HCT116 (cell line): ENCODE results near the gene EIF3B. TPM values are rescaled to one million over a fixed set of nuclear protein-coding genes. Genes with fewer than 3 reads are reported as not detected.

Experiments
- ATAC-seq: fragments of 200-7000 bp; cut with Tn5 transposase; 2 replicates; pipeline ENCODE4 v1.9.1; 2020; ENCODE audit warnings: mild to moderate bottlenecking, moderate library complexity
- BruUV-seq: library from RNA; stranded (reverse); fragments of 400-500 nt; replicated peaks from 2 replicates; lab custom pipeline; 2021; lab: Mats Ljungman, UMichigan
- CTCF ChIA-PET: fragments of 300-600 bp; sonication (Branson Sonifier 250); formaldehyde crosslinking; loops from one replicate; lab custom pipeline; 2021; ENCODE audit warnings: antibody characterized with exemption; lab: Charles Lee
- POLR2A ChIA-PET: fragments of 300-600, 350-600 bp; sonication (Branson Sonifier 250); formaldehyde crosslinking; loops from one replicate; lab custom pipeline; 2021; ENCODE audit warnings: antibody characterized with exemption; lab: Charles Lee
- RAD21 ChIA-PET, 2 experiments: fragments of 300-600 bp; sonication (Branson Sonifier 250); formaldehyde crosslinking; loops; one replicate each; lab custom pipeline; 2023; ENCODE audit warnings: low total read pairs in 2 of 2; ENCODE audit not compliant: uncharacterized antibody in 2 of 2, unreplicated experiment in 2 of 2, low non-redundant PET in 1 of 2; lab: Charles Lee
- DNase-seq: peaks from one replicate; pipeline ENCODE4 v3.0.0-alpha.2; 2010; ENCODE audit warnings: low read depth, low spot score
- H2AFZ ChIP-seq: fragments of 200-600 bp; shearing (Covaris generic), sonication (generic); 2 replicates; pipeline ENCODE4 v1.6.1; 2017; ENCODE audit warnings: low read depth, mixed run types, mixed read lengths, antibody characterized with exemption, low read length; ENCODE audit not compliant: poor library complexity, severe bottlenecking
- H3K27ac ChIP-seq: 2 replicates; pipeline ENCODE4 v1.5.1; 2012; ENCODE audit warnings: low read depth, low read length
- H3K27me3 ChIP-seq: fragments of 200-600 bp; sonication (generic); 2 replicates; pipeline ENCODE4 v1.6.1; 2016; ENCODE audit warnings: mixed run types, low read length, mixed read lengths; ENCODE audit not compliant: insufficient read depth
- H3K36me3 ChIP-seq, 2 experiments: fragments of 200-500 bp in 1 of 2; fragments of 200-600 bp in 1 of 2; sonication (Bioruptor generic) in 1 of 2; sonication (generic) in 1 of 2; 2 replicates each; pipeline versions ENCODE4 v1.5.1 to v1.6.1; 2014 to 2016; ENCODE audit warnings: low read length in 2 of 2, inconsistent platforms in 1 of 2, mixed read lengths in 1 of 2, mixed run types in 1 of 2; ENCODE audit not compliant: insufficient read depth in 2 of 2, control insufficient read depth in 1 of 2
- H3K4me1 ChIP-seq, 2 experiments: fragments of 200-600 bp in 1 of 2; sonication (generic) in 1 of 2; 2 replicates each; pipeline versions ENCODE4 v1.5.1 to v1.6.1; 2012 to 2017; ENCODE audit warnings: low read length in 2 of 2, inconsistent platforms in 1 of 2, mild to moderate bottlenecking in 1 of 2, mixed read lengths in 1 of 2, mixed run types in 1 of 2, moderate library complexity in 1 of 2; ENCODE audit not compliant: insufficient read depth in 2 of 2, control insufficient read depth in 1 of 2
- H3K4me2 ChIP-seq: fragments of 200-600 bp; sonication (generic); 2 replicates; pipeline ENCODE4 v1.6.1; 2017; ENCODE audit warnings: mixed run types, low read length, mixed read lengths
- H3K4me3 ChIP-seq, 2 experiments: fragments of 200-600 bp in 1 of 2; sonication (generic) in 1 of 2; replicated peaks in 1 of 2; 2 replicates each; pipeline ENCODE4 v1.5.1; 2011 to 2016; ENCODE audit warnings: low read length in 2 of 2, control low read depth in 1 of 2, low read depth in 1 of 2, mild to moderate bottlenecking in 1 of 2, mixed read lengths in 1 of 2, mixed run types in 1 of 2
- H3K79me2 ChIP-seq: fragments of 200-600 bp; sonication (generic); 2 replicates; pipeline ENCODE4 v1.6.1; 2017; ENCODE audit warnings: mild to moderate bottlenecking, mixed run types, low read length, moderate library complexity, mixed read lengths; ENCODE audit not compliant: insufficient read depth
- H3K9ac ChIP-seq: fragments of 200-600 bp; sonication (generic); 2 replicates; pipeline ENCODE4 v1.6.1; 2016; ENCODE audit warnings: low read length, mixed read lengths
- H3K9me2 ChIP-seq: fragments of 200-600 bp; sonication (generic), shearing (Covaris generic); 2 replicates; pipeline ENCODE4 v1.6.1; 2017; ENCODE audit warnings: mixed run types, mild to moderate bottlenecking, moderate library complexity; ENCODE audit not compliant: insufficient read depth
- H3K9me3 ChIP-seq, 2 experiments: fragments of 200-500 bp in 1 of 2; fragments of 200-600 bp in 1 of 2; sonication (Bioruptor generic) in 1 of 2; sonication (generic) in 1 of 2; 2 replicates each; pipeline ENCODE4 v1.6.1; 2014 to 2017; ENCODE audit warnings: low read length in 2 of 2, mixed read lengths in 2 of 2, inconsistent platforms in 1 of 2, low read depth in 1 of 2, mild to moderate bottlenecking in 1 of 2, mixed run types in 1 of 2, moderate library complexity in 1 of 2; ENCODE audit not compliant: control insufficient read depth in 1 of 2, insufficient read depth in 1 of 2
- H4K20me1 ChIP-seq: fragments of 200-600 bp; sonication (generic), shearing (Covaris generic); 2 replicates; pipeline ENCODE4 v1.6.1; 2017; ENCODE audit warnings: mixed run types, mild to moderate bottlenecking, moderate library complexity; ENCODE audit not compliant: insufficient read depth
- CEBPB ChIP-seq: IDR thresholded peaks from 2 replicates; pipeline ENCODE4 v1.6.1; 2012; ENCODE audit warnings: low read depth
- CTCF ChIP-seq, 3 experiments: fragments of 200-600 bp in 1 of 3; sonication (generic) in 1 of 3; IDR thresholded peaks in 2 of 3; conservative IDR thresholded peaks in 1 of 3; 2 replicates each; pipeline ENCODE4 v1.5.1; 2012 to 2017; ENCODE audit warnings: low read depth in 2 of 3, low read length in 2 of 3, antibody characterized with exemption in 1 of 3, borderline replicate concordance in 1 of 3, control low read depth in 1 of 3, mild to moderate bottlenecking in 1 of 3, mixed read lengths in 1 of 3, mixed run types in 1 of 3, moderate library complexity in 1 of 3; ENCODE audit not compliant: insufficient read depth in 1 of 3
- EGR1 ChIP-seq: IDR thresholded peaks from 2 replicates; pipeline ENCODE4 v1.6.1; 2012; ENCODE audit warnings: low read depth
- ELF1 ChIP-seq: IDR thresholded peaks from 2 replicates; pipeline ENCODE4 v1.6.1; 2012; ENCODE audit warnings: low read depth, borderline replicate concordance
- EZH2 ChIP-seq: fragments of 200-600 bp; sonication (generic); IDR thresholded peaks from 2 replicates; pipeline ENCODE4 v1.6.1; 2017; ENCODE audit warnings: antibody characterized with exemption, mixed run types
- EZH2phosphoT487 ChIP-seq: fragments of 200-600 bp; IDR thresholded peaks from 2 replicates; pipeline ENCODE4 v1.6.1; 2018; ENCODE audit warnings: antibody characterized with exemption, borderline replicate concordance
- FOSL1 ChIP-seq: IDR thresholded peaks from 2 replicates; pipeline ENCODE4 v1.6.1; 2012; ENCODE audit warnings: low read depth
- JUND ChIP-seq: IDR thresholded peaks from 2 replicates; pipeline ENCODE4 v1.6.1; 2012
- POLR2A ChIP-seq: IDR thresholded peaks from 2 replicates; pipeline ENCODE4 v1.7.0; 2011; ENCODE audit warnings: borderline replicate concordance; ENCODE audit not compliant: insufficient read depth, insufficient read length; ENCODE audit errors: extremely low read depth
- POLR2AphosphoS5 ChIP-seq: IDR thresholded peaks from 2 replicates; pipeline ENCODE4 v1.6.1; 2011; ENCODE audit warnings: mild to moderate bottlenecking, low read depth, low read length, moderate library complexity
- RAD21 ChIP-seq: IDR thresholded peaks from 2 replicates; pipeline ENCODE4 v1.6.1; 2012; ENCODE audit warnings: low read depth, mild to moderate bottlenecking
- SIN3A ChIP-seq: IDR thresholded peaks from 2 replicates; pipeline ENCODE4 v1.6.1; 2012; ENCODE audit warnings: low read depth
- SP1 ChIP-seq: IDR thresholded peaks from 2 replicates; pipeline ENCODE4 v1.6.1; 2012; ENCODE audit warnings: low read depth
- SRF ChIP-seq: IDR thresholded peaks from 2 replicates; pipeline ENCODE4 v1.6.1; 2012; ENCODE audit warnings: low read depth
- TCF7L2 ChIP-seq: IDR thresholded peaks from 2 replicates; pipeline ENCODE4 v1.7.0; 2011; ENCODE audit warnings: borderline replicate concordance, inconsistent platforms; ENCODE audit not compliant: insufficient read depth, insufficient read length; ENCODE audit errors: extremely low read depth
- YY1 ChIP-seq: IDR thresholded peaks from 2 replicates; pipeline ENCODE4 v1.6.1; 2011; ENCODE audit warnings: low read length, low read depth, moderate library complexity, mild to moderate bottlenecking; ENCODE audit not compliant: insufficient replicate concordance; ENCODE audit errors: extremely low read depth
- ZBTB33 ChIP-seq: IDR thresholded peaks from 2 replicates; pipeline ENCODE4 v1.6.1; 2011; ENCODE audit warnings: mild to moderate bottlenecking, low read length, moderate library complexity; ENCODE audit not compliant: insufficient replicate concordance; ENCODE audit errors: extremely low read depth
- ZFX ChIP-seq: fragments of 450-650 bp; IDR thresholded peaks from 2 replicates; pipeline ENCODE4 v1.6.1; 2017
- intact Hi-C: fragments of 100-400 bp; cut with micrococcal nuclease; formaldehyde crosslinking; loops from 2 replicates; pipeline ENCODE4 v1.10.0; 2022
- total RNA-seq: library from RNA; stranded (reverse); gene quantifications from one replicate; pipeline ENCODE4 v1.2.1, GENCODE V29; 2021; ENCODE audit not compliant: unreplicated experiment
- TF ChIP-seq, protein P1 (sequence below): IDR thresholded peaks from 2 replicates; pipeline ENCODE4 v1.6.1; 2012
- TF ChIP-seq, protein P2 (sequence below): IDR thresholded peaks from 2 replicates; pipeline ENCODE4 v1.6.1; 2012; ENCODE audit warnings: low read depth

The EIF3B gene
- total RNA-seq, 1 experiment from 2014 or later: 324 TPM

DNA sequence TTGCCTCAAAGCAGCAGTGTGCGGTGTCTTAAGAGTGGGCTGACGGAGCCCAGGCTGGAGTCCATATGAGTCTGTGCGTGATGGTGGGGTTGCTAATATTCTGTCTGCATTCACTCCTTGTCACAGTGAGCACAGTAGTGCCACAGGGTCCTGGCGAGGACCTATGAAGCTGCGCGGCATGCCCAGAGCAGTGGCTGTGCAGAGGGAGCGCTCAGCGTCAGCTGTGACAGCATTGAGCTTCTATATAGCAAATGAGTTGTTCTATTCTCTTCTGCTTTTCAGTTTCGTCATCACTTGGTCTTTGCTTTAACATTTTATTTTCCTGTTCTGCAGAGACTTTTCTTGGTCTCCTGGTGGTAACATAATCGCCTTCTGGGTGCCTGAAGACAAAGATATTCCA, 14.5 kb downstream of the EIF3B start:
- Histone ChIP-seq H3K79me2 (peaks cover 90% of the 10 kb centered on the region), H3K27me3 (no peaks in the 10 kb centered on the region), H3K4me3 (no peak overlapping the region), H3K9ac (no peak overlapping the region), H2AFZ (no peak overlapping the region), H3K9me3 (no peaks in the 10 kb centered on the region), H3K4me2 (no peak overlapping the region), H3K27ac (no peak overlapping the region), H3K9me2 (no peaks in the 10 kb centered on the region), H4K20me1 (peaks cover 12% of the 10 kb centered on the region; the same call in 1 of the 2 replicates), H3K36me3 (peaks cover 77 to 92% of the 10 kb centered on the region in 2 experiments), H3K4me1 (no peaks in the 10 kb centered on the region)
- TF ChIP-seq ZBTB33 (no peak), EZH2phosphoT487 (no peak), EGR1 (no peak), YY1 (no peak), FOSL1 (no peak), POLR2AphosphoS5 (no peak), SIN3A (no peak), SRF (no peak), CEBPB (no peak), SP1 (no peak), EZH2 (no peak), POLR2A (no peak), ZFX (no peak), CTCF (IDR thresholded peaks at IDR 0.05 in 2 of 3, conservative IDR thresholded peaks at IDR 0.05 in 1 of 3; ENCODE audit: borderline replicate concordance in 1 of 3, insufficient read depth in 1 of 3, low read depth in 2 of 3, low read length in 2 of 3) (no peak), JUND (no peak), TCF7L2 (no peak), ELF1 (no peak), RAD21 (no peak)
- TF ChIP-seq, protein P1, sequence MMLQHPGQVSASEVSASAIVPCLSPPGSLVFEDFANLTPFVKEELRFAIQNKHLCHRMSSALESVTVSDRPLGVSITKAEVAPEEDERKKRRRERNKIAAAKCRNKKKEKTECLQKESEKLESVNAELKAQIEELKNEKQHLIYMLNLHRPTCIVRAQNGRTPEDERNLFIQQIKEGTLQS: no peak
- TF ChIP-seq, protein P2, sequence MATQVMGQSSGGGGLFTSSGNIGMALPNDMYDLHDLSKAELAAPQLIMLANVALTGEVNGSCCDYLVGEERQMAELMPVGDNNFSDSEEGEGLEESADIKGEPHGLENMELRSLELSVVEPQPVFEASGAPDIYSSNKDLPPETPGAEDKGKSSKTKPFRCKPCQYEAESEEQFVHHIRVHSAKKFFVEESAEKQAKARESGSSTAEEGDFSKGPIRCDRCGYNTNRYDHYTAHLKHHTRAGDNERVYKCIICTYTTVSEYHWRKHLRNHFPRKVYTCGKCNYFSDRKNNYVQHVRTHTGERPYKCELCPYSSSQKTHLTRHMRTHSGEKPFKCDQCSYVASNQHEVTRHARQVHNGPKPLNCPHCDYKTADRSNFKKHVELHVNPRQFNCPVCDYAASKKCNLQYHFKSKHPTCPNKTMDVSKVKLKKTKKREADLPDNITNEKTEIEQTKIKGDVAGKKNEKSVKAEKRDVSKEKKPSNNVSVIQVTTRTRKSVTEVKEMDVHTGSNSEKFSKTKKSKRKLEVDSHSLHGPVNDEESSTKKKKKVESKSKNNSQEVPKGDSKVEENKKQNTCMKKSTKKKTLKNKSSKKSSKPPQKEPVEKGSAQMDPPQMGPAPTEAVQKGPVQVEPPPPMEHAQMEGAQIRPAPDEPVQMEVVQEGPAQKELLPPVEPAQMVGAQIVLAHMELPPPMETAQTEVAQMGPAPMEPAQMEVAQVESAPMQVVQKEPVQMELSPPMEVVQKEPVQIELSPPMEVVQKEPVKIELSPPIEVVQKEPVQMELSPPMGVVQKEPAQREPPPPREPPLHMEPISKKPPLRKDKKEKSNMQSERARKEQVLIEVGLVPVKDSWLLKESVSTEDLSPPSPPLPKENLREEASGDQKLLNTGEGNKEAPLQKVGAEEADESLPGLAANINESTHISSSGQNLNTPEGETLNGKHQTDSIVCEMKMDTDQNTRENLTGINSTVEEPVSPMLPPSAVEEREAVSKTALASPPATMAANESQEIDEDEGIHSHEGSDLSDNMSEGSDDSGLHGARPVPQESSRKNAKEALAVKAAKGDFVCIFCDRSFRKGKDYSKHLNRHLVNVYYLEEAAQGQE: no peak
- DNase-seq (no peak), ATAC-seq (no peak)
- BruUV-seq: no TSS peak
- intact Hi-C loops: no loop called here
- POLR2A ChIA-PET: no interaction called here
- CTCF ChIA-PET: no interaction called here
- RAD21 ChIA-PET: no interaction called here
